Stimulated activated CD4-positive, alpha-beta T cell treated with anti-CD3 and anti-CD28 coated beads, Interleukin-4, amount 100 ng/mL, for 48 hours (primary cell): ENCODE data around the gene PRKCA.

ENCODE experiments used
- DNase-seq, 2 donors: peaks; one replicate each; pipeline ENCODE4 v3.0.0-alpha.2; 2020; ENCODE audit warnings: low read depth in 2 of 2

Gene PRKCA

GRCh38 chr17:66543526-66543925 is 241.1 kb downstream of the PRKCA start:
- no peak for DNase-seq

DNA sequence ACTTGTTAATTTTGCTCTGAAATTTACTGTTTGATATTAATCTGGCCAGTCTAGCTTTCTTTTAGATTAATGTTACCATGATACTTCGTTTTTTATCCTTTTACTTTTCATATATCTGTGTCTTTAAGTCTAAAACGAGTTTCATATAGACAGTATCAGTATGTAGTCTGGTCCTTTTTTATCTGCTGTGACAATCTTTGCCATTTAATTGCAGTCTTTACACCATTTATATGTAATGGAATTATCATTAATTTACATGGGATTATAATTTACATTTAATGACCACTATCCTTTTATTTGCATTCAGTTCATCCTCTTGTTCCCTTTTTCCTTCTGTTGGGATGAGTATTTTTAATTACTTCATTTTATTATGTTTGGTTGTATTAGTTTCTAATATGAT is 243.5 kb downstream of the PRKCA start:
- no peak for DNase-seq

GRCh38 chr17:66547151-66547865 is 244.9 kb downstream of the PRKCA start:
- peak in 1 of 2 donors; percentile 9 for DNase-seq

DNA sequence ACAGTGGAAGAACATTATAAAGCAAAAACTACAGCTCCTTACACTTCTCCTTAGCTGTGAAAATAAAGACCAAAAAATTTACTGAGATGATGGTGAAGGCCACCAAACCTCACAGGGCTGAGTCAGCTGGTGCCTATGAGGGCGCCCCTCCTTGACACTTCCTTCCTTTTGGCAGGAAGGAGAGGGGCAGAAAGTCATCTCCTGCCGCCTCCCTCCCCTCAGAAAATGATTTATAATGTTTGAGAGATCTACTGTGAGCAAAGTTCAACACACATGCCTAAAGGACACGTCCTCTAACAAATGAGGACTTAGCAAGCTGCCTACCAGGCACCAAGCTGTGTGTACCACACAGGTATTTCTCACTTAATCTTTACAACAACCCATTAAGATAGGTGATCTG is 245.7 kb downstream of the PRKCA start:
- DNase-seq, result peak; percentile 12

DNA sequence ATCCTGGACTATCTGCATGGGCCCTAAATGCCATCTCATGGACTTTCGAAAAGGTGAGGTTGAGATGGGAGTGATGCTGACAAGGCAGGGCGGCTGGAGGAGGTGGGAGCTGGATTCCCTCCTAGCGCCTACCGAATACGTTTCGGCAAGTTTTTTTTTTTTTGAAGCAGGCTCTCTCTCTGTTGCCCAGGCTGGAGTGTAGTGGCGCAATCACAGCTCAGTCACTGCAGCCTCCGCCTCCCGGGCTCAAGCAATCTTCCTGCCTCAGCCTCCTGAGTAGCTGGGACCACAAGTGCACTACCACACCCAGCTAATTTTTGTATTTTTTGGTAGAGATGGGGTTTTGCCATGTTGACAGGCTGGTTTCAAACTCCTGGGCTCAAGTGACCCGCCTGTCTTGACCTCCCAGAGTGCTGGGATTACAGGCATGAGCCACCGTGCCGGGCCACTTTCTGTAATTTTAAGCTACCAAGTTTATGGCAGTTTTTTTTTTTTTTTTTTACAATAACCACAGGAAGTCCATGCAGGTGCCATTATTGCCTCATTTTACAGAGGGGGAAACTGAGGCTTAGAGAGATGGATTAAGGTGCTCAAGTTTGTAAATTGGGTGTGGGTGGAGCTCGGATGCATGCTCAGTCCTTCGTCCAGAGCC is 246.4 kb downstream of the PRKCA start:
- DNase-seq, result no peak

GRCh38 chr17:66549311-66549704 is 246.9 kb downstream of the PRKCA start:
- DNase-seq, result no peak

GRCh38 chr17:66549731-66550207 is 247.4 kb downstream of the PRKCA start:
- no peak for DNase-seq

DNA sequence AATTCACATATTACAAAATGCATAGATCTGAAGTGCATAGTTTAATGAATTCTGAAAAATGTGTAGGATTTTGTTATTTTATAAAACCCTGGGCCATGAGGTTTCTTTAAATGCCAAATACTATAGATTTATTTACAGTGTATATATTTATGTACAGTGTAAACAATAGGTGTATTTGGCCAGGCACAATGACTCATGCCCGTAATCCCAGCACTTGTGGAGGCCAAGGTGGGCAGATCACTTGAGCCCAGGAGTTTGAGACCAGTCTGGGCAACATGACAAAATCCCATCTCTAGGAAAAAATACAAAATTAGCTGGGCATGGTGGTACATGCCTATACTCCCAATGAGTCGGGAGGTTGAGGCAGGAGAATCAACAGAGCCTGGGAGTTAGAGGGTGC is 249.4 kb downstream of the PRKCA start:
- DNase-seq, result no peak

- no peak for DNase-seq
Observed at GRCh38 chr17:66552371-66552770, 250.0 kb downstream of the PRKCA start.

DNA sequence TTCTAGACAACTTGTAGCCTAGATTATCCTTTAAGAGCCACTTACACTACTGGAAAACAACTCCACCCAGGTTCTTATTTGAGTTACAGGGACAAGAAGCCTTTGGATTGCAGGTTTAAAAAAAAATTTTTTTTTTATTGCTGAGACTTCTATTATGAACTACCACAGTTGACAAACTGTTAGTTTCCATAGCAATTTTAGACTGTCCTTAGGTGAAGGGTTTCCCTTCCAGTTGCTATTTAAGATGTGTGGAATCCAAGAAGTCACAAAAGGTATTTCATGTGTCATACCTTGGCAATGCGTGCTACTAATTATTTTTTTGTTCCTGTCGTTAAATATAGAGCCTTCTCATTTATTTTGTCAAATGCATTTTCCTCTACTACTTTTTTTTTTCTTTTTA is 253.2 kb downstream of the PRKCA start:
- no peak for DNase-seq

- no peak for DNase-seq
Observed at GRCh38 chr17:66557200-66557599, 254.8 kb downstream of the PRKCA start.

GRCh38 chr17:66557886-66558285 is 255.5 kb downstream of the PRKCA start:
- no peak for DNase-seq

DNA sequence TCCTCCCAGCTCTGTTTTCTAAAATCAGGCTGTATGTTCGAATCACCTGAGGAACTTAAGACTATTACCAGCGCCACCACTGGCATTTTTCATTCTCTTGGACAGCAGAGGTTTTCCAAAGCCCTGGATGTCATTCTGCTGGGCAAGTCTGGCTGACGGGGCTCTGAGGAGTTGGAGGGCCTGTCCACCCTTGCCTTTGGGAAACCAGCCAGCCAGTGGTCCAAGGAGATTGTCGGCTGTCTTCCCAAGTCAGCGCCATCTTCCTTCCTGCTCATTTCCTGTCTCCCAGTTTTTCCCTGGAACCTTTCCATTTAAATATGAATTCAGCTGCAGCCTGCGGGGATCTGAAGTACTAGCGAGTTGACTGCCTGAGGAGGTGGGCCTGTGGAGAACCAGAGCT is 258.3 kb downstream of the PRKCA start:
- DNase-seq, result no peak

GRCh38 chr17:66562119-66562518 is 259.7 kb downstream of the PRKCA start:
- no peak for DNase-seq

- DNase-seq, result no peak
Observed at GRCh38 chr17:66564992-66565465, 262.6 kb downstream of the PRKCA start.

GRCh38 chr17:66567234-66568170 is 265.1 kb downstream of the PRKCA start:
- DNase-seq, result peak; percentile 76

- no peak for DNase-seq
Observed at GRCh38 chr17:66569572-66569971, 267.2 kb downstream of the PRKCA start.

GRCh38 chr17:66570447-66571195 is 268.2 kb downstream of the PRKCA start:
- no peak for DNase-seq

DNA sequence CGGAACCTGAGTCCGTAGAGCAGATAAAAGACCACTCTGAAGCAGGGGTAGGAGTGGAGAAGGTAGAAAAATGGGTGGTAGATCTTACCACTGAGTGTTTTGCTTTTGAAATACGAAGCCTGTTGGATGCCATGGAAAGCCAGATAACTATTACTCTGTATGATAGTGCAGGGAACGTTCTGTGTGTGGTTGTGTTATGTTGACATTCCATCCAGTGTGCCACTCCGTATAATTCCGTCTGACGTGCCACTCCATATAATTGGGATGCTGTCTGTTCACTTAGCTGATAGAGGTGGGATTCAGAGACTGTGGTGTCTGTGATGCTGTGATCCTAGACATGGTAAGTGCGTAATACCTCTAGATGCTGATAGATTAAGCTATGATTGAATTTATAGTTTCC is 269.3 kb downstream of the PRKCA start:
- no peak for DNase-seq

- no peak for DNase-seq
Observed at GRCh38 chr17:66573078-66573477, 270.7 kb downstream of the PRKCA start.

DNA sequence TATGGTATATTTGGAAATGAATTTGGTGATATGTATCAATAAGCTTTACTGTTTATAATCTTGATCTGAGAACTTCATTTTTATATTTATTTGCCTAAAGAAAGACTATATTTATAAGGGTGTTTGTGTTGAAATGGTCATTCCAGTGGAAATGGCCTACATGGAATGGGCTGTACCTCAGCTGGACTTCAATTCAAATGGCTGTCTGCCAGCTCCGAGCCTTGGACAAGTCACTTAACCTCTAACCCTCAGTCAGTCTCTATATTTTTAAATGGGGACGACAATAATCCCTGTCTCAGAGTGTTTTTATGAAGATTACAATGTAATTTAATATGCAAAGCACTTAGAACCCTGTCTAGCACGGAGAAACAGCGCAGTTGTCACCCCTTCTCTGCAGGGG is 271.7 kb downstream of the PRKCA start:
- DNase-seq, result no peak
